K562 (cell line): ENCODE data around the gene ZNF155. TPM values are rescaled to one million over a fixed set of nuclear protein-coding genes. Genes with fewer than 3 reads are reported as not detected.

Experiments used
- BHLHE40 ChIP-seq: IDR thresholded peaks from 2 replicates; pipeline ENCODE4 v1.6.1; 2011; ENCODE audit warnings: low read length, improper control_type of control experiment
- CREM ChIP-seq: IDR thresholded peaks from 2 replicates; pipeline ENCODE4 v1.6.1; 2014; ENCODE audit warnings: antibody characterized with exemption, low read depth
- DNMT1 ChIP-seq: fragments of 450-650 bp; IDR thresholded peaks from 2 replicates; pipeline ENCODE4 v1.6.1; 2016; ENCODE audit warnings: antibody characterized with exemption, mild to moderate bottlenecking
- ESRRA ChIP-seq: fragments of 450-650 bp; IDR thresholded peaks from 2 replicates; pipeline ENCODE4 v1.6.1; 2014; ENCODE audit warnings: low read depth, mild to moderate bottlenecking, moderate library complexity, borderline replicate concordance
- FOXK1 ChIP-seq: sonication (generic); formaldehyde crosslinking; IDR thresholded peaks from 2 replicates; pipeline ENCODE4 v1.8.0; 2022; ENCODE audit warnings: missing genetic modification reagents, mild to moderate bottlenecking, borderline replicate concordance
- FOXO4 ChIP-seq: fragments of 450-650 bp; formaldehyde crosslinking; IDR thresholded peaks from 2 replicates; pipeline ENCODE4 v1.4.0; 2020; ENCODE audit warnings: mild to moderate bottlenecking, moderate library complexity
- GABPB1 ChIP-seq: sonication (generic); formaldehyde crosslinking; IDR thresholded peaks from 2 replicates; pipeline ENCODE4 v1.8.0; 2022; ENCODE audit warnings: mild to moderate bottlenecking, missing genetic modification reagents
- L3MBTL2 ChIP-seq: fragments of 450-650 bp; IDR thresholded peaks from 2 replicates; pipeline ENCODE4 v1.6.1; 2016; ENCODE audit warnings: mild to moderate bottlenecking, moderate library complexity
- MTA1 ChIP-seq: fragments of 450-650 bp; IDR thresholded peaks from 2 replicates; pipeline ENCODE4 v1.6.1; 2017; ENCODE audit warnings: borderline replicate concordance
- NBN ChIP-seq: fragments of 450-650 bp; IDR thresholded peaks from 2 replicates; pipeline ENCODE4 v1.6.1; 2016; ENCODE audit warnings: low read depth, mild to moderate bottlenecking
- NELFE ChIP-seq: IDR thresholded peaks from 2 replicates; pipeline ENCODE4 v1.6.1; 2011; ENCODE audit warnings: mild to moderate bottlenecking; ENCODE audit not compliant: insufficient read depth, insufficient read length
- POLR3G ChIP-seq: IDR thresholded peaks from 2 replicates; pipeline ENCODE4 v1.6.1; 2011; ENCODE audit not compliant: insufficient read length, insufficient replicate concordance; ENCODE audit errors: extremely low read depth
- RBBP5 ChIP-seq: fragments of 200-600 bp; sonication (generic); IDR thresholded peaks from 2 replicates; pipeline ENCODE4 v1.6.1; 2012; ENCODE audit warnings: borderline replicate concordance, mild to moderate bottlenecking, low read length, control low read depth, inconsistent platforms; ENCODE audit not compliant: insufficient read depth, poor library complexity, severe bottlenecking
- RBFOX2 ChIP-seq: fragments of 200-400 bp; formaldehyde crosslinking; IDR thresholded peaks from 2 replicates; pipeline ENCODE4 v1.6.1; 2017; ENCODE audit warnings: low read depth, mild to moderate bottlenecking, low read length, moderate library complexity
- ZFPM2 ChIP-seq: fragments of 250-450 bp; sonication (Bioruptor Pico); IDR thresholded peaks from 2 replicates; pipeline ENCODE4 v1.5.1; 2022; ENCODE audit warnings: mild to moderate bottlenecking
- polyA plus RNA-seq, 8 experiments: library from polyadenylated mRNA; depleted of rRNA in 4 of 8; stranded (reverse) in 5 of 8; unstranded in 3 of 8; fragments of >200 nt; fragmentation: Nextera tagmentation in 2 of 8; fragmentation: Illumina TruSeq in 1 of 8; extraction: Ambion mirVana in 2 of 8; extraction: Trizol in 1 of 8; gene quantifications; 2 replicates each; pipeline versions ENCODE4 v1.2.1 to v1.2.3, GENCODE V29; 2011 to 2014; ENCODE audit warnings: inconsistent platforms in 1 of 8, missing spikeins in 1 of 8
- total RNA-seq, 7 experiments: library from RNA; depleted of rRNA in 6 of 7; stranded (reverse); fragments of >200 nt in 6 of 7; fragmentation: Illumina TruSeq in 2 of 7; extraction: Trizol in 2 of 7; gene quantifications; 2 replicates each; pipeline versions ENCODE4 v1.2.1 to v1.2.3, GENCODE V29; 2011 to 2021; ENCODE audit warnings: low replicate concordance in 1 of 7
- TF ChIP-seq, protein P1 (sequence below), 3 experiments: fragments of 200-800 bp in 1 of 3; fragments of 250-450 bp in 1 of 3; fragments of 450-650 bp in 1 of 3; sonication (Bioruptor Pico) in 1 of 3; sonication (Bioruptor generic) in 1 of 3; formaldehyde crosslinking in 1 of 3; IDR thresholded peaks; 2 replicates each; pipeline versions ENCODE4 v1.6.1 to v1.8.0; 2016 to 2022; ENCODE audit warnings: mild to moderate bottlenecking in 2 of 3, missing genetic modification characterization in 2 of 3, missing compliant biosample characterization in 1 of 3, moderate library complexity in 1 of 3
- TF ChIP-seq, protein P2 (sequence below): fragments of 450-650 bp; IDR thresholded peaks from 2 replicates; pipeline ENCODE4 v1.6.1; 2014; ENCODE audit warnings: low read depth, mild to moderate bottlenecking, moderate library complexity, borderline replicate concordance
- TF ChIP-seq, protein P3 (sequence below): fragments of 200-400 bp; formaldehyde crosslinking; IDR thresholded peaks from 2 replicates; pipeline ENCODE4 v1.6.1; 2017; ENCODE audit warnings: mild to moderate bottlenecking, low read depth, low read length, moderate library complexity

Gene ZNF155
- total and polyA plus RNA-seq, 9 of the 15 experiments (the other 6 are each of a cell fraction or from before 2014, with no cell fraction given), result 0.09 to 0.76 (median 0.37) TPM

DNA sequence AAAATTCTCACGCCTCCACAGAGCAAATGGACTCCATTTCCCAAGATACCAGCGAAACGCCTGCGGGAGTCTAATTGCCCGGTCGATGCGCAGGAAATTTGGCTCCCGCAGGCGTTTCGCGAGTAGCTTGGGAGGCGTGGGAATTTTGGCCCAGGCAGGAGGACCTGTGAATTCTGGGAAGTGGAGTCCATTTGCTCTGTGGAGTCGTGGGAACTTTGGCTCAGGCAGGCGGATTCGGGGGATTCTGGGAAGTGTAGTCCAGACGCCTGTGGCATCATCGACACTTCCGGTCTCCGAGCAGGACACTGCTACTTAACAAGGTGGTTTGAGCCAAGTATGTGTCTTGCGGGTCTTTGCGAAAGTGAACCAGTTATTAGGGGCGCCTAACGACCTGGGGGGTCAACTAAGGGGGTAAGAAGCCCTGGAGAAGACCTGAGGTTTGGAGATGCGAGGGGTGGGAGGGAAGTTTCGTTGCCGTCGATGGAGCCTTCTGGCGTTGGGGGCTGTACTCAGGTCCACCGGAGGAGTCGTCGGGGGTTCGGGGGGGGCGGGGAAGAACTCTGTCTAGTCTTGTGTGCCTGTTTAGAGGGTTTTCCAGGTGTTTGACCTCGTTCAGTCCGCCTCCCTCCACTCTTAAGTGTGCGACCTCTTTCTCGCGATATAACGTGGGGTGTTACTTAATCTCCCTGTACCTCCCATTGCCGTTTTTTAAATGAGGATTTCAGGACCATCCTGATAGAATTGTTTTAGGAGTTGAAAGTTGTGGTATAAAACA lies at the start of gene ZNF155 (continued):
- no peak for TF ChIP-seq POLR3G
- no peak for TF ChIP-seq FOXO4 (CRISPR knock-in tag)
- no peak for TF ChIP-seq RBBP5
- TF ChIP-seq BHLHE40, result no peak
- no peak for TF ChIP-seq DNMT1
- TF ChIP-seq L3MBTL2, result peak; percentile 48; the same call in 1 of the 2 replicates
- TF ChIP-seq, protein P1, sequence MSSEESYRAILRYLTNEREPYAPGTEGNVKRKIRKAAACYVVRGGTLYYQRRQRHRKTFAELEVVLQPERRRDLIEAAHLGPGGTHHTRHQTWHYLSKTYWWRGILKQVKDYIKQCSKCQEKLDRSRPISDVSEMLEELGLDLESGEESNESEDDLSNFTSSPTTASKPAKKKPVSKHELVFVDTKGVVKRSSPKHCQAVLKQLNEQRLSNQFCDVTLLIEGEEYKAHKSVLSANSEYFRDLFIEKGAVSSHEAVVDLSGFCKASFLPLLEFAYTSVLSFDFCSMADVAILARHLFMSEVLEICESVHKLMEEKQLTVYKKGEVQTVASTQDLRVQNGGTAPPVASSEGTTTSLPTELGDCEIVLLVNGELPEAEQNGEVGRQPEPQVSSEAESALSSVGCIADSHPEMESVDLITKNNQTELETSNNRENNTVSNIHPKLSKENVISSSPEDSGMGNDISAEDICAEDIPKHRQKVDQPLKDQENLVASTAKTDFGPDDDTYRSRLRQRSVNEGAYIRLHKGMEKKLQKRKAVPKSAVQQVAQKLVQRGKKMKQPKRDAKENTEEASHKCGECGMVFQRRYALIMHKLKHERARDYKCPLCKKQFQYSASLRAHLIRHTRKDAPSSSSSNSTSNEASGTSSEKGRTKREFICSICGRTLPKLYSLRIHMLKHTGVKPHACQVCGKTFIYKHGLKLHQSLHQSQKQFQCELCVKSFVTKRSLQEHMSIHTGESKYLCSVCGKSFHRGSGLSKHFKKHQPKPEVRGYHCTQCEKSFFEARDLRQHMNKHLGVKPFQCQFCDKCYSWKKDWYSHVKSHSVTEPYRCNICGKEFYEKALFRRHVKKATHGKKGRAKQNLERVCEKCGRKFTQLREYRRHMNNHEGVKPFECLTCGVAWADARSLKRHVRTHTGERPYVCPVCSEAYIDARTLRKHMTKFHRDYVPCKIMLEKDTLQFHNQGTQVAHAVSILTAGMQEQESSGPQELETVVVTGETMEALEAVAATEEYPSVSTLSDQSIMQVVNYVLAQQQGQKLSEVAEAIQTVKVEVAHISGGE (CRISPR knock-in tag; IDR thresholded peaks at IDR 0.05), result peak in 1 of 3 experiments; percentile 68; a peak in 2 of 6 replicates
- no peak for TF ChIP-seq NELFE
- TF ChIP-seq ZFPM2, result no peak
- TF ChIP-seq FOXK1 (CRISPR knock-in tag), result no peak
- TF ChIP-seq MTA1, result no peak
- TF ChIP-seq RBFOX2, result no peak
- TF ChIP-seq, protein P2, sequence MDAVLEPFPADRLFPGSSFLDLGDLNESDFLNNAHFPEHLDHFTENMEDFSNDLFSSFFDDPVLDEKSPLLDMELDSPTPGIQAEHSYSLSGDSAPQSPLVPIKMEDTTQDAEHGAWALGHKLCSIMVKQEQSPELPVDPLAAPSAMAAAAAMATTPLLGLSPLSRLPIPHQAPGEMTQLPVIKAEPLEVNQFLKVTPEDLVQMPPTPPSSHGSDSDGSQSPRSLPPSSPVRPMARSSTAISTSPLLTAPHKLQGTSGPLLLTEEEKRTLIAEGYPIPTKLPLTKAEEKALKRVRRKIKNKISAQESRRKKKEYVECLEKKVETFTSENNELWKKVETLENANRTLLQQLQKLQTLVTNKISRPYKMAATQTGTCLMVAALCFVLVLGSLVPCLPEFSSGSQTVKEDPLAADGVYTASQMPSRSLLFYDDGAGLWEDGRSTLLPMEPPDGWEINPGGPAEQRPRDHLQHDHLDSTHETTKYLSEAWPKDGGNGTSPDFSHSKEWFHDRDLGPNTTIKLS, result peak; percentile 57; the same call in 1 of the 2 replicates
- peak; percentile 60 for TF ChIP-seq CREM
- peak; percentile 71; the same call in 1 of the 2 replicates for TF ChIP-seq GABPB1 (CRISPR knock-in tag)
- TF ChIP-seq, protein P3, sequence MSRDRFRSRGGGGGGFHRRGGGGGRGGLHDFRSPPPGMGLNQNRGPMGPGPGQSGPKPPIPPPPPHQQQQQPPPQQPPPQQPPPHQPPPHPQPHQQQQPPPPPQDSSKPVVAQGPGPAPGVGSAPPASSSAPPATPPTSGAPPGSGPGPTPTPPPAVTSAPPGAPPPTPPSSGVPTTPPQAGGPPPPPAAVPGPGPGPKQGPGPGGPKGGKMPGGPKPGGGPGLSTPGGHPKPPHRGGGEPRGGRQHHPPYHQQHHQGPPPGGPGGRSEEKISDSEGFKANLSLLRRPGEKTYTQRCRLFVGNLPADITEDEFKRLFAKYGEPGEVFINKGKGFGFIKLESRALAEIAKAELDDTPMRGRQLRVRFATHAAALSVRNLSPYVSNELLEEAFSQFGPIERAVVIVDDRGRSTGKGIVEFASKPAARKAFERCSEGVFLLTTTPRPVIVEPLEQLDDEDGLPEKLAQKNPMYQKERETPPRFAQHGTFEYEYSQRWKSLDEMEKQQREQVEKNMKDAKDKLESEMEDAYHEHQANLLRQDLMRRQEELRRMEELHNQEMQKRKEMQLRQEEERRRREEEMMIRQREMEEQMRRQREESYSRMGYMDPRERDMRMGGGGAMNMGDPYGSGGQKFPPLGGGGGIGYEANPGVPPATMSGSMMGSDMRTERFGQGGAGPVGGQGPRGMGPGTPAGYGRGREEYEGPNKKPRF, result no peak
- no peak for TF ChIP-seq ESRRA
- TF ChIP-seq NBN, result no peak
